Measurements from ENCODE around the gene LPP.

- no peak for TF ChIP-seq POLR2A (IDR thresholded peaks at IDR 0.05)
- TF ChIP-seq CTCF (IDR thresholded peaks at IDR 0.05): no peak
These were observed 26.2 kb downstream of the LPP start for GRCh38 chr3:188180114-188180513.
